Measurements from ENCODE around the gene LIMS1. TPM values are rescaled to one million over a fixed set of nuclear protein-coding genes. Genes with fewer than 3 reads are reported as not detected.
A peak's percentile ranks its signal among the peaks of the same experiment; 100 is the strongest.

The LIMS1 gene
- total and polyA plus RNA-seq, 8 donors: 11.9 to 136 (median 34.2) TPM

GRCh38 chr2:108531674-108532055 is 2.6 kb upstream of the LIMS1 start:
- Histone ChIP-seq H3K27me3 (no peaks in the 10 kb centered on the region), H3K4me1 (peaks cover 7 to 29% (median 22%) of the 10 kb centered on the region in 4 donors), H3K4me3 (no peak overlapping the region), H3K36me3 (no peaks in the 10 kb centered on the region), H3K27ac (no peak overlapping the region), H3K9me3 (no peaks in the 10 kb centered on the region)
- DNase-seq: no peak
- 85 to 96% (median 92%) methylated on average over 5 of the region's 5 CpGs for WGBS, 5 donors
- intact Hi-C loops (cut with DNase I; ENCODE audit: low total_unique reads): no loop called here
- no peak for TF ChIP-seq POLR2AphosphoS5 (IDR thresholded peaks at IDR 0.05)
- TF ChIP-seq EP300 (IDR thresholded peaks at IDR 0.05): no peak
- TF ChIP-seq POLR2A (IDR thresholded peaks at IDR 0.05): no peak
- TF ChIP-seq, protein P1, sequence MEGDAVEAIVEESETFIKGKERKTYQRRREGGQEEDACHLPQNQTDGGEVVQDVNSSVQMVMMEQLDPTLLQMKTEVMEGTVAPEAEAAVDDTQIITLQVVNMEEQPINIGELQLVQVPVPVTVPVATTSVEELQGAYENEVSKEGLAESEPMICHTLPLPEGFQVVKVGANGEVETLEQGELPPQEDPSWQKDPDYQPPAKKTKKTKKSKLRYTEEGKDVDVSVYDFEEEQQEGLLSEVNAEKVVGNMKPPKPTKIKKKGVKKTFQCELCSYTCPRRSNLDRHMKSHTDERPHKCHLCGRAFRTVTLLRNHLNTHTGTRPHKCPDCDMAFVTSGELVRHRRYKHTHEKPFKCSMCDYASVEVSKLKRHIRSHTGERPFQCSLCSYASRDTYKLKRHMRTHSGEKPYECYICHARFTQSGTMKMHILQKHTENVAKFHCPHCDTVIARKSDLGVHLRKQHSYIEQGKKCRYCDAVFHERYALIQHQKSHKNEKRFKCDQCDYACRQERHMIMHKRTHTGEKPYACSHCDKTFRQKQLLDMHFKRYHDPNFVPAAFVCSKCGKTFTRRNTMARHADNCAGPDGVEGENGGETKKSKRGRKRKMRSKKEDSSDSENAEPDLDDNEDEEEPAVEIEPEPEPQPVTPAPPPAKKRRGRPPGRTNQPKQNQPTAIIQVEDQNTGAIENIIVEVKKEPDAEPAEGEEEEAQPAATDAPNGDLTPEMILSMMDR (IDR thresholded peaks at IDR 0.05): no peak

DNA sequence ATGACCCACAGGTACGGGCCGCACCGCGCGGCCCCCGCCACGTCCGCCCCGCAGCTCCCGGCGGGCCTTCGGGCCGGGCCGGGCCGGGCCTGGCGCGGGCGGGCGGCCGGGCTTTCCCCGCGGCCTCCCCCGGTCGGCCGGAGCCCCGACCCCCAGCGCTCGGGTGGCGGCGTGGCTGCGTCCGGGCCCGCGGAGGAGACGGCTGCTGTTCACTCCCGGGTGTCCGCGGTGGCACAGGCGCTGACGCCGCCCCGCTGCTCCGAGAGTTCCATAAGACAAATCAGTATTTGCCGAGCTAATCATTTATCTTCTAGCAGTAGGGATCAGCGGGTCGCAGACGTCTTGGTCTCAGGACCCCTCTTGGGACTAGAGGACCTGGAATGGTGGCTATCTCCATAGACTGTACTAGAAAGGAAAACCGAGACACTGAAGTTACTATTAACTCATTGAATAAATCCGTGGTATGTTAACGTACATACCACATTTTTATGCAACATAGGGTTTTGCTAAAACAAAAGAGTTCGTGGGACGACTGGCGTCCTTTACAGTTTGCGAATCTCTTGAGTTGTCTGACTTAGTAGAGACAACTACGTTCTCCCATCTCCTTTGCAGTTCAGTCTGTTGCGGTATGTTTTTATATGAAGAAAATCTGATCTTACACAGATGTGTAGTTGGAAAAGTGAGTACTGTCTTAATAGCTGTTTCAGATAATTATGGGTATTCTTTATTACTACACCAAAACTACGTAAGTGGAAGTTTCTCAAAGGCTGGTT is 500 bp downstream of the LIMS1 start:
- no peaks in the 10 kb centered on the region for H3K27me3 ChIP-seq
- no peaks in the 10 kb centered on the region for H3K36me3 ChIP-seq
- peaks cover 16 to 58% (median 41%) of the 10 kb centered on the region in 4 donors for H3K4me1 ChIP-seq
- H3K9me3 ChIP-seq: no peaks in the 10 kb centered on the region
- H3K4me3 ChIP-seq: peak overlapping the region; percentile 60 to 66 (median 66)
- 0 to 2% (median 1%) methylated on average over 18 to 56 of the region's 57 CpGs for WGBS, 5 donors
- H3K27ac ChIP-seq: peak overlapping the region; percentile 92 to 99 (median 95)
- TF ChIP-seq, protein P1 (IDR thresholded peaks at IDR 0.05): no peak
- no peak for TF ChIP-seq POLR2A (IDR thresholded peaks at IDR 0.05)
- no peak for TF ChIP-seq EP300 (IDR thresholded peaks at IDR 0.05)
- no peak for TF ChIP-seq POLR2AphosphoS5 (IDR thresholded peaks at IDR 0.05)
- peak; percentile 40 to 73 for DNase-seq
- intact Hi-C loops (cut with DNase I; ENCODE audit: low total_unique reads): no loop called here

- intact Hi-C loops (cut with DNase I; ENCODE audit: low total_unique reads): no loop called here
- H3K4me1 ChIP-seq: peaks cover 16 to 59% (median 42%) of the 10 kb centered on the region in 4 donors
- H3K4me3 ChIP-seq: peak overlapping the region; percentile 60 to 66 (median 66)
- H3K27me3 ChIP-seq: no peaks in the 10 kb centered on the region
- peak overlapping the region in 4 of 5 donors; percentile 92 to 99 (median 95) for H3K27ac ChIP-seq
- TF ChIP-seq POLR2AphosphoS5 (IDR thresholded peaks at IDR 0.05) (no peak), POLR2A (IDR thresholded peaks at IDR 0.05) (no peak), EP300 (IDR thresholded peaks at IDR 0.05) (no peak)
- TF ChIP-seq, protein P1 (IDR thresholded peaks at IDR 0.05): no peak
- WGBS, 5 donors: 11 to 18% (median 15%) methylated on average over 9 of the region's 9 CpGs
- DNase-seq: peak in 1 of 2 donors; percentile 48
- H3K36me3 ChIP-seq: no peaks in the 10 kb centered on the region
- no peaks in the 10 kb centered on the region for H3K9me3 ChIP-seq
These were observed 1.0 kb downstream of the LIMS1 start for GRCh38 chr2:108535357-108535631.

DNA sequence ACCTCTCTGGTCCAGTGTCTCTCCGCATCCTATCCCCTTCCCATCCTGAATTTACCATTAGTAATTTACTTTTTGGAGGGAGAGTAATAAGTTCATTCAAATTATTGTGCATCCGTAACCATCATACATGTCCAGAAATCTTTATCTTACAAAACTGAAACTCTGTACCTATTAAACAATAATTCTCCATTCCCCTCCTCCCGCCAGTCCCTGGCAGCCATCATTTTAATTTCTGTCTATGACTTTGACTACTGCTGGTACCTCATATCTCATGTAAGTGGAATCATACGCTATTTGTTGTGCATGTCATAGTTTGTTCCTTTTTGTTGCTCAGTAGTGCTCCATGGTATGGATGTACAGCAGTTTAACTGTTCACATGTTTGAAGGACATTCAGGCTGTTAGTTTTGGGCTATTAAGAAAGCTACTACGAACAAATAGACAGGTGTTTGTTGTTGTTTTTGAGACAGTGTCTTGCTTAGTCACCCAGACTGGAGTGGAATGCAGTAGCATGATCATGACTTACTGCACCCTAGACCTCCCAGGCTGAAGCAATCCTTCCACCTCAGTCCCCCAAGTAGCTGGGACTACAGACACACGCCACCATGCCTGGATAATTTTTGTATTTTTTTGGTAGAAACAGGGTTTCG is 2.0 kb downstream of the LIMS1 start:
- DNase-seq: no peak
- Histone ChIP-seq H3K4me1 (peaks cover 16 to 63% (median 46%) of the 10 kb centered on the region in 4 donors), H3K4me3 (peak overlapping the region; percentile 60 to 66 (median 66)), H3K9me3 (no peaks in the 10 kb centered on the region), H3K27ac (peak overlapping the region in 2 of 5 donors; percentile 20 to 99), H3K27me3 (no peaks in the 10 kb centered on the region), H3K36me3 (no peaks in the 10 kb centered on the region)
- 82 to 91% (median 86%) methylated on average over 7 of the region's 7 CpGs for WGBS, 5 donors
- TF ChIP-seq POLR2AphosphoS5 (IDR thresholded peaks at IDR 0.05): no peak
- TF ChIP-seq, protein P1 (IDR thresholded peaks at IDR 0.05): no peak
- TF ChIP-seq EP300 (IDR thresholded peaks at IDR 0.05): no peak
- no peak for TF ChIP-seq POLR2A (IDR thresholded peaks at IDR 0.05)
- intact Hi-C loops (cut with DNase I; ENCODE audit: low total_unique reads): no loop called here

Measured in stomach (tissue), 9 donors.